HFF-Myc (cell line): Measurements from ENCODE around the gene PROSER3.

Source experiments
- DNase-seq: peaks from one replicate; pipeline ENCODE4 v3.0.0-alpha.2; 2011; ENCODE audit warnings: low read depth; ENCODE audit errors: extremely low read depth
- H3K4me3 ChIP-seq: replicated peaks from 2 replicates; pipeline ENCODE4 v1.5.1; 2011; ENCODE audit warnings: low read depth, mild to moderate bottlenecking, control low read depth, low read length
- CTCF ChIP-seq: IDR thresholded peaks from 2 replicates; pipeline ENCODE4 v1.5.1; 2012; ENCODE audit warnings: mild to moderate bottlenecking, low read depth, low read length, control low read depth; ENCODE audit errors: missing control alignments

The PROSER3 gene

GRCh38 chr19:35734273-35734672, 23.7 kb upstream of the PROSER3 start:
- DNase-seq: no peak
- no peak for TF ChIP-seq CTCF

GRCh38 chr19:35734889-35735288, 23.1 kb upstream of the PROSER3 start:
- TF ChIP-seq CTCF: no peak
- no peak for DNase-seq
- no peak overlapping the region for H3K4me3 ChIP-seq

More at GRCh38 chr19:35734273-35734672, 23.7 kb upstream of the PROSER3 start:
- H3K4me3 ChIP-seq: no peak overlapping the region

- DNase-seq: no peak
- no peak overlapping the region for H3K4me3 ChIP-seq
- no peak for TF ChIP-seq CTCF
Observed at GRCh38 chr19:35736913-35737886, 20.8 kb upstream of the PROSER3 start.

GRCh38 chr19:35738021-35738886, 19.7 kb upstream of the PROSER3 start:
- DNase-seq: no peak
- TF ChIP-seq CTCF: no peak
- H3K4me3 ChIP-seq: no peak overlapping the region

GRCh38 chr19:35738887-35739229, 19.1 kb upstream of the PROSER3 start:
- no peak overlapping the region for H3K4me3 ChIP-seq
- TF ChIP-seq CTCF: no peak
- no peak for DNase-seq

- no peak for DNase-seq
- H3K4me3 ChIP-seq: peak overlapping the region; percentile 53
- no peak for TF ChIP-seq CTCF
Observed at GRCh38 chr19:35739275-35740107, 18.5 kb upstream of the PROSER3 start.
